COR-L47 (cell line): ENCODE data around the gene GPR27.

ENCODE experiments used
- DNase-seq: peaks from one replicate; lab custom pipeline; 2025; lab: John Stamatoyannopoulos, UW

The GPR27 gene

GRCh38 chr3:71785532-71786216, 32.0 kb downstream of the GPR27 start:
- DNase-seq: no peak

- DNase-seq: no peak
These were observed 32.5 kb downstream of the GPR27 start for GRCh38 chr3:71786217-71786549.

GRCh38 chr3:71786551-71786950, 32.9 kb downstream of the GPR27 start:
- no peak for DNase-seq

- DNase-seq: no peak
These were observed 34.3 kb downstream of the GPR27 start for GRCh38 chr3:71787851-71788405.

- no peak for DNase-seq
These were observed 36.3 kb downstream of the GPR27 start for GRCh38 chr3:71789922-71790321.

- no peak for DNase-seq
These were observed 38.0 kb downstream of the GPR27 start for GRCh38 chr3:71791634-71792033.

- DNase-seq: no peak
These were observed 42.6 kb downstream of the GPR27 start for GRCh38 chr3:71796290-71796689.

GRCh38 chr3:71797455-71797854, 43.8 kb downstream of the GPR27 start:
- DNase-seq: no peak

- DNase-seq: no peak
These were observed 46.4 kb downstream of the GPR27 start for GRCh38 chr3:71800023-71800422.

GRCh38 chr3:71801986-71802385, 48.3 kb downstream of the GPR27 start:
- no peak for DNase-seq

- DNase-seq: no peak
These were observed 49.6 kb downstream of the GPR27 start for GRCh38 chr3:71803248-71803647.

- no peak for DNase-seq
These were observed 51.5 kb downstream of the GPR27 start for GRCh38 chr3:71805199-71805598.

GRCh38 chr3:71805691-71806090, 52.0 kb downstream of the GPR27 start:
- DNase-seq: no peak
